K562 (cell line): ENCODE results near the gene RHPN2. TPM values are rescaled to one million over a fixed set of nuclear protein-coding genes. Genes with fewer than 3 reads are reported as not detected.

ENCODE experiments used
- ATF3 ChIP-seq, 2 experiments: fragments of 450-650 bp in 1 of 2; sonication (generic) in 1 of 2; formaldehyde crosslinking in 1 of 2; IDR thresholded peaks in 1 of 2; conservative IDR thresholded peaks in 1 of 2; 2 replicates each; pipeline versions ENCODE4 v1.6.1 to v1.8.1; 2016 to 2023; ENCODE audit warnings: mild to moderate bottlenecking in 2 of 2, moderate library complexity in 2 of 2, inconsistent platforms in 1 of 2, missing genetic modification reagents in 1 of 2
- CTBP1 ChIP-seq: fragments of 450-650 bp; IDR thresholded peaks from 2 replicates; pipeline ENCODE4 v1.6.1; 2016; ENCODE audit warnings: borderline replicate concordance
- ELF4 ChIP-seq: fragments of 450-650 bp; formaldehyde crosslinking; IDR thresholded peaks from 2 replicates; pipeline ENCODE4 v1.4.0; 2022; ENCODE audit warnings: missing genetic modification characterization
- EP400 ChIP-seq: fragments of 450-650 bp; IDR thresholded peaks from 2 replicates; pipeline ENCODE4 v1.6.1; 2017; ENCODE audit warnings: antibody characterized with exemption, mild to moderate bottlenecking, moderate library complexity
- FOXJ2 ChIP-seq: fragments of 200-800 bp; sonication (Bioruptor generic); IDR thresholded peaks from 2 replicates; pipeline ENCODE4 v1.6.1; 2016; ENCODE audit warnings: missing genetic modification characterization, missing compliant biosample characterization
- GMEB1 ChIP-seq: fragments of 250-450 bp; sonication (Bioruptor Pico); IDR thresholded peaks from 2 replicates; pipeline ENCODE4 v1.4.0; 2020; ENCODE audit warnings: mild to moderate bottlenecking
- HNRNPL ChIP-seq: fragments of 200-400 bp; formaldehyde crosslinking; IDR thresholded peaks from 2 replicates; pipeline ENCODE4 v1.6.1; 2017; ENCODE audit warnings: low read depth, mild to moderate bottlenecking, low read length
- MEF2D ChIP-seq: conservative IDR thresholded peaks from 2 replicates; pipeline ENCODE4 v1.6.1; 2016; ENCODE audit warnings: low read depth, missing genetic modification characterization, missing compliant biosample characterization
- MEIS2 ChIP-seq: fragments of 450-650 bp; IDR thresholded peaks from 2 replicates; pipeline ENCODE4 v1.6.1; 2014; ENCODE audit warnings: mild to moderate bottlenecking; ENCODE audit not compliant: partially characterized antibody
- PBX2 ChIP-seq, 2 experiments: IDR thresholded peaks in 1 of 2; conservative IDR thresholded peaks in 1 of 2; 2 replicates each; pipeline ENCODE4 v1.6.1; 2016; ENCODE audit warnings: low read depth in 2 of 2, mild to moderate bottlenecking in 1 of 2, missing compliant biosample characterization in 1 of 2, missing genetic modification characterization in 1 of 2, moderate library complexity in 1 of 2
- polyA plus RNA-seq, 8 experiments: library from polyadenylated mRNA; depleted of rRNA in 4 of 8; stranded (reverse) in 5 of 8; unstranded in 3 of 8; fragments of >200 nt; fragmentation: Nextera tagmentation in 2 of 8; fragmentation: Illumina TruSeq in 1 of 8; extraction: Ambion mirVana in 2 of 8; extraction: Trizol in 1 of 8; gene quantifications; 2 replicates each; pipeline versions ENCODE4 v1.2.1 to v1.2.3, GENCODE V29; 2011 to 2014; ENCODE audit warnings: inconsistent platforms in 1 of 8, missing spikeins in 1 of 8
- total RNA-seq, 7 experiments: library from RNA; depleted of rRNA in 6 of 7; stranded (reverse); fragments of >200 nt in 6 of 7; fragmentation: Illumina TruSeq in 2 of 7; extraction: Trizol in 2 of 7; gene quantifications; 2 replicates each; pipeline versions ENCODE4 v1.2.1 to v1.2.3, GENCODE V29; 2011 to 2021; ENCODE audit warnings: low replicate concordance in 1 of 7
- TF ChIP-seq, protein P1 (sequence below), 2 experiments: fragments of 450-650 bp; IDR thresholded peaks; 2 replicates each; pipeline ENCODE4 v1.6.1; 2016
- TF ChIP-seq, protein P2 (sequence below): sonication (generic); formaldehyde crosslinking; IDR thresholded peaks from 2 replicates; pipeline ENCODE4 v1.8.0; 2022; ENCODE audit warnings: missing genetic modification reagents, mild to moderate bottlenecking, moderate library complexity, borderline replicate concordance

Gene RHPN2
- total and polyA plus RNA-seq, 9 of the 15 experiments (the other 6 are each of a cell fraction or from before 2014, with no cell fraction given), result 0.63 to 9.9 (median 3.2) TPM

DNA sequence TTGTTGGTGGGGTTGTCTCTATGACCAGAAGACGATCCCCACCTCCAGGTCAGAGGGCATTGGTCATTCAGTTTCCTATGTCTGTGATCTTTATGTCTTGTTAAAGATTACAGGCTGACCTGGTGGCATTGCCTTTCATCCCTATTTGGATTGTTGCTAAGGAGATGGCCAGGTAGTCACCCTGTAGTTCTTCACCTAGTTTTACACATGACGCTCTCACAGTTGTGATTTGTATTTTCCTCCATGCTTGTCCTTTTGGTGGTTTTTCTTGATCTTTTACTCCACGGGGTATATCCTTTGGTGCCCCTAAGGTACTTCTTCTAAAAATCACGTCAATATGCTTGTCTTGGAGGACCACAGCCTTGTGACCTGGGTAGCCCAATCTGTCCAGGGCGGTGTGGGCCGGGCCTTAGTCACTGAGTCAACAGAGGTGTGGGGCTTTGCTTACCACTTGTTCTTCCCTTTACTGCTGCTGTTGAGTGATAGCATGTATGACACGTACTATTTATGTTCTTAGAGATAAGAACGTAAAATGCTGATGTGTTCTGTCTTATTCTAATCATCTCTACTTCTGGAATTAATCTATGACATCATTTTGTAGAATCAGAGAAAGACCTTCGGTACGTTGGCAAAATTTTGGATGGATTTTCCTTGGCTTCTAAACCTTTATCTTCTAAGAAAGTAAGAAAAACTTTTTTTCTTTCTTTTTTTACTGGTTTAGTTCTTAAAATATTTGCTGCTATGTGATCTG, 36.4 kb upstream of the RHPN2 start (continued):
- TF ChIP-seq MEIS2 (peak; percentile 100), GMEB1 (no peak), PBX2 (CRISPR knock-in tag; IDR thresholded peaks at IDR 0.05; ENCODE audit: low read depth) (peak; percentile 65), PBX2 (tag; conservative IDR thresholded peaks at IDR 0.05; ENCODE audit: low read depth) (peak; percentile 98), ATF3 (IDR thresholded peaks at IDR 0.05) (peak; percentile 97), ATF3 (CRISPR knock-in tag; conservative IDR thresholded peaks at IDR 0.05) (no peak), CTBP1 (peak; percentile 92), MEF2D (tag) (peak; percentile 72), HNRNPL (no peak), ELF4 (CRISPR knock-in tag) (peak; percentile 16; the same call in 1 of the 2 replicates), FOXJ2 (peak; percentile 46; the same call in 1 of the 2 replicates), EP400 (peak; percentile 32; the same call in 1 of the 2 replicates)
- TF ChIP-seq, protein P1, sequence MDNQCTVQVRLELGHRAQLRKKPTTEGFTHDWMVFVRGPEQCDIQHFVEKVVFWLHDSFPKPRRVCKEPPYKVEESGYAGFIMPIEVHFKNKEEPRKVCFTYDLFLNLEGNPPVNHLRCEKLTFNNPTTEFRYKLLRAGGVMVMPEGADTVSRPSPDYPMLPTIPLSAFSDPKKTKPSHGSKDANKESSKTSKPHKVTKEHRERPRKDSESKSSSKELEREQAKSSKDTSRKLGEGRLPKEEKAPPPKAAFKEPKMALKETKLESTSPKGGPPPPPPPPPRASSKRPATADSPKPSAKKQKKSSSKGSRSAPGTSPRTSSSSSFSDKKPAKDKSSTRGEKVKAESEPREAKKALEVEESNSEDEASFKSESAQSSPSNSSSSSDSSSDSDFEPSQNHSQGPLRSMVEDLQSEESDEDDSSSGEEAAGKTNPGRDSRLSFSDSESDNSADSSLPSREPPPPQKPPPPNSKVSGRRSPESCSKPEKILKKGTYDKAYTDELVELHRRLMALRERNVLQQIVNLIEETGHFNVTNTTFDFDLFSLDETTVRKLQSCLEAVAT (IDR thresholded peaks at IDR 0.05), result 0 out of 4 replicates have a peak, but pooled peaks of 1 of the 2 experiments have one; percentile 52
- TF ChIP-seq, protein P2, sequence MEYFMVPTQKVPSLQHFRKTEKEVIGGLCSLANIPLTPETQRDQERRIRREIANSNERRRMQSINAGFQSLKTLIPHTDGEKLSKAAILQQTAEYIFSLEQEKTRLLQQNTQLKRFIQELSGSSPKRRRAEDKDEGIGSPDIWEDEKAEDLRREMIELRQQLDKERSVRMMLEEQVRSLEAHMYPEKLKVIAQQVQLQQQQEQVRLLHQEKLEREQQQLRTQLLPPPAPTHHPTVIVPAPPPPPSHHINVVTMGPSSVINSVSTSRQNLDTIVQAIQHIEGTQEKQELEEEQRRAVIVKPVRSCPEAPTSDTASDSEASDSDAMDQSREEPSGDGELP (CRISPR knock-in tag), result no peak
